ENCODE data around the gene AFG1L. TPM values are rescaled to one million over a fixed set of nuclear protein-coding genes. Genes with fewer than 3 reads are reported as not detected.
A peak's percentile ranks its signal among the peaks of the same experiment; 100 is the strongest.

Gene AFG1L
- total RNA-seq, 1 donor from 2014 or later: 2.6 TPM

DNA sequence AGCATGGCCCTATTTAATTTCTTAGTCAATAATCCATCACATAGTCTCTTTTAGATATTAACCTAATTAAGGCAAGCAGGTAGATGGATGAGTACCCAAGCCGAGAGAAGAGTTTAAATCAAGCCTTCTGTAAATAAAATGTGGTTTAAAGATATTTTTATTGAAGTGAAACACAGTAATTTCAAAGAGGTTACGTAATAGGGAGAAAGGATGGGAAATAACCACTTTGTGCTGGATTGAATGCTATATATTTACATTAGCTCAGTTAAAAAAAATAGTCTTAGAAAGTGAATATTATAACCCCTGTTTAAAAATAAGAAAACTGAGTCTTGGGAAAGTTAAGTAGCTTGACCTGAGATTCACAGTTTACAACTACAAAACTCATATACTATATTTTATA, 228.8 kb downstream of the AFG1L start:
- H3K36me3 ChIP-seq (ENCODE audit: control insufficient read depth, insufficient read depth, low read length): no peaks in the 10 kb centered on the region
- no peak for TF ChIP-seq CTCF (IDR thresholded peaks at IDR 0.05; ENCODE audit: insufficient read depth, low read length, severe bottlenecking)
- no peak overlapping the region for H3K4me3 ChIP-seq (ENCODE audit: low read depth, low read length)
- no peak for FAIRE-seq
- no peak for DNase-seq (ENCODE audit: low read depth)
- no peaks in the 10 kb centered on the region for H3K27me3 ChIP-seq (ENCODE audit: control insufficient read depth, insufficient read depth, low read length)

GRCh38 chr6:108524528-108525248, 229.8 kb downstream of the AFG1L start:
- no peak for DNase-seq (ENCODE audit: low read depth)
- FAIRE-seq: no peak
- Histone ChIP-seq H3K4me3 (ENCODE audit: low read depth, low read length) (no peak overlapping the region), H3K27me3 (ENCODE audit: control insufficient read depth, insufficient read depth, low read length) (no peaks in the 10 kb centered on the region), H3K36me3 (ENCODE audit: control insufficient read depth, insufficient read depth, low read length) (no peaks in the 10 kb centered on the region)
- TF ChIP-seq CTCF (IDR thresholded peaks at IDR 0.05; ENCODE audit: insufficient read depth, low read length, severe bottlenecking): no peak

GRCh38 chr6:108526739-108527174, 231.9 kb downstream of the AFG1L start:
- Histone ChIP-seq H3K27me3 (ENCODE audit: control insufficient read depth, insufficient read depth, low read length) (no peaks in the 10 kb centered on the region), H3K4me3 (ENCODE audit: low read depth, low read length) (no peak overlapping the region), H3K36me3 (ENCODE audit: control insufficient read depth, insufficient read depth, low read length) (no peaks in the 10 kb centered on the region)
- DNase-seq (ENCODE audit: low read depth) (peak; percentile 44), FAIRE-seq (no peak)
- TF ChIP-seq CTCF (IDR thresholded peaks at IDR 0.05; ENCODE audit: insufficient read depth, low read length, severe bottlenecking): peak; percentile 72

DNA sequence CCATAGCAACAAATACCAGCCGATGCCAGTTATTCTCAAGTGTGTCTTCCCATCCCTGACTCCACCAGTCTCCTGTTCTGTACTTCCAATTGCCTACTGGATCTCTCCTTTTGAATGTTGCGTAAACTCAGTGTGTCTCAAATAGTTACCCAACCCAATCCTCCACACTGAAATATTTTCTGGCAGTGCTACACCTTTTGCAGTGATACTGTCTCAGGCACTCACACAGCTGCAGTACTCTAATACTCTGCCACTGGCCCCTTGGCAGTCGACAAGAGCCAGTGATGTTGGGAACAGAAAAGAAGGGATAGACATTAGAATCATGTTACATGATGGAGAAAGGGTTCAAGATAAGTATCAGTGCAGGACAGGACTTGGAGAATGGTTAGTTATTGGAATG, 234.0 kb downstream of the AFG1L start:
- DNase-seq (ENCODE audit: low read depth) (no peak), FAIRE-seq (no peak)
- TF ChIP-seq CTCF (IDR thresholded peaks at IDR 0.05; ENCODE audit: insufficient read depth, low read length, severe bottlenecking): no peak
- H3K27me3 ChIP-seq (ENCODE audit: control insufficient read depth, insufficient read depth, low read length): no peaks in the 10 kb centered on the region
- no peaks in the 10 kb centered on the region for H3K36me3 ChIP-seq (ENCODE audit: control insufficient read depth, insufficient read depth, low read length)
- no peak overlapping the region for H3K4me3 ChIP-seq (ENCODE audit: low read depth, low read length)

GRCh38 chr6:108531332-108531731, 236.5 kb downstream of the AFG1L start:
- no peak for FAIRE-seq
- TF ChIP-seq CTCF (IDR thresholded peaks at IDR 0.05; ENCODE audit: insufficient read depth, low read length, severe bottlenecking): no peak

More at GRCh38 chr6:108531332-108531731, 236.5 kb downstream of the AFG1L start:
- no peak for DNase-seq (ENCODE audit: low read depth)
- H3K4me3 ChIP-seq (ENCODE audit: low read depth, low read length): no peak overlapping the region
- H3K27me3 ChIP-seq (ENCODE audit: control insufficient read depth, insufficient read depth, low read length): no peaks in the 10 kb centered on the region
- no peaks in the 10 kb centered on the region for H3K36me3 ChIP-seq (ENCODE audit: control insufficient read depth, insufficient read depth, low read length)
